Islet of Langerhans (tissue), 1 donor: Measurements from ENCODE around the gene VENTX.

Experiments used
- FAIRE-seq: peaks from one replicate; lab custom pipeline; 2011; peaks lifted over from hg19 to GRCh38; lab: Jason Lieb, UNC

VENTX gene

GRCh38 chr10:133235265-133235855, 2.3 kb upstream of the VENTX start:
- FAIRE-seq = no peak

- FAIRE-seq = no peak
Measured at GRCh38 chr10:133235932-133236331, 1.7 kb upstream of the VENTX start.

DNA sequence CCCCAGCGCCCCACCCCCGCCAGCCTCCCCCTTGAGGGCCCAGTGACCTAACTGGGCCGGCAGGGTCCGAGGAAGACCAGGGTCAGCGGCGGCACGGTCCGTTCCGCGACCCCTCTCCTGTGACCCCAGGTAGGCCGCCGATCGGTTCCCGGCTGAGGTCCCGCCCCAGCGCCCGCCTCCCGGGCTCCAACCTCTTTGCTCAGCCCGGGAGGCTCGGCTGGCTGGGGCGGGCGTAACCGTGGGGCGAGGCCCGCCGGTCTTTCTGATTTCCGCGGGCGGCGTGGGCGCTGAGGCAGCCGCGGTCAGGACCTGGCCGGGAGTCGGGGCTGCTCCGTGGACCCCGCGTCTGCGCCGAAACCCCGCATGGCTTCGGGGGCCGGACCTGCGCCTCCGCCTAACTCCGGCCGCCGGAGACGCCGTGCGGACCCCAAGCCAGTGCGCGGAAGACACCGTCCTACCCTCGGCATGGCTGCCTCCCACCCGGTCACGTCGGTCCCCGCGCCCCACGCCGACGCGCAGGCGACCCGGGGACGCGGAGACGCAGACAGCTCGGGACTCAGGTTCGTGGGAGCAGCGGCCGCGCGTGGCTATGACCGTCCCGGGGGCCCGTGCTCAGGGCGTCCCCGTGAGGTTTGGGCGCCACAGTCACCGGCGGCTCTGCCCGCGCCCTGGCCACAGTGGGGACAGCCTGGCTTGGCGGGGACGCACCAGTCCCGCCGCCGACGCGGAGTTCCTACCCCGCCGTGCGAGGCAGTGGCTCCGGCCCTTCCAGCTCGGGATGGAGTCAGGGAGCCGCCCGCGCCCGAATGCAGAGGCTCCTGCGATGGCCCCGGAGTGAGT, 1.0 kb upstream of the VENTX start:
- no peak for FAIRE-seq

GRCh38 chr10:133237241-133237587, 441 bp upstream of the VENTX start:
- no peak for FAIRE-seq

- no peak for FAIRE-seq
Measured at GRCh38 chr10:133238466-133238804, 780 bp downstream of the VENTX start.

DNA sequence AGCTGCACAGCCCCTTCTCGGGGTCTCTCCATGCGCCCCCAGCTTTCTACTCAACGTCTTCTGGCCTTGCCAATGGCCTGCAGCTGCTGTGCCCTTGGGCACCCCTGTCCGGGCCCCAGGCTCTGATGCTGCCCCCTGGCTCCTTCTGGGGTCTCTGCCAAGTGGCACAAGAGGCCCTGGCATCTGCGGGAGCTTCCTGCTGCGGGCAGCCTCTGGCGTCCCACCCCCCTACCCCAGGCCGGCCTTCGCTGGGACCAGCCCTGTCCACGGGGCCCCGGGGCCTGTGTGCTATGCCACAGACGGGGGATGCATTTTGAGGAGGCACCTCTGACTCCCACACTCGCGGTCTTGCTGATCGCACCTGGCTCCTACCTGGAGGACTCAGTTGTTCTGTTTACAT, 2.3 kb downstream of the VENTX start:
- no peak for FAIRE-seq

GRCh38 chr10:133241501-133242205, 4.0 kb downstream of the VENTX start:
- no peak for FAIRE-seq

- no peak for FAIRE-seq
Measured at GRCh38 chr10:133242611-133243356, 5.1 kb downstream of the VENTX start.

GRCh38 chr10:133243593-133243992, 5.9 kb downstream of the VENTX start:
- FAIRE-seq = no peak

DNA sequence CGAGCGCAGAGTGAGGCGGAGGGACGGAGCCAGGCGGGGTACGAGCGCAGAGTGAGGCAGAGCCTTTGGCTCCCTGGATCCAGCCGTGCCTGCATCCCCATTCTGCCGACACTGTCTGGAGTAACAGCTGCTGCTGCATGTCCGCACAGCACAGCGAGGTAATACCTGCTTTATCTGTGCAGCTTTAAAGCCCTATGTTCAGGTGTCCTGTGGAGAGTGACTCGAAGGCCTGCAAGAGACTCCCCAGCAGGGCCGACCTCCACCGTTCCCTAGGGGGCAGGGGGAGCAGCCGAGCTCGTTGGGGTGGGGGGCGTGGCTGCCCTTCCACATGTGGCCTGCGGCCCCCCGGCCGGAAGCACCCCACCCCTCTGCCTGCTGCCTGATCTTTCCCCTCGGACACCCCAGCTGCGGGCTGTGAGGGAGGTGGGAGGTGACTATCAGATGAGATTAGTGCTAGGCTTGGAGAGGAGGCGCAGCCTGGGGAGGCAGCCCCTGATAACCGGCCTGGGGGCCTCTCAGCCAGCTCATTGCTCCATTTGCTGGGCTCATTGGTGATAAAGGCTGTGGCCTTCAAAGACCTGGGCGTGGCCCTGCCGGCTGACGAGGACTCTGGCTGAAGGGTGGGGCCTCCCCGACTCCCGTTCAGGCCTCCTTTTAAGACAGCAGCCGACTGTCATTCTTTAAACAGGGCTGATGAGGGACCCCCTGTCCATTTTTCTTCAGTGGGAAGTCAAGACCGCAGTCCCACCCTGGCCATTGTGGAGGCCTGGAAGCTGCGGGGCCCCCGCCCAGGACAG, 8.0 kb downstream of the VENTX start:
- FAIRE-seq = no peak

GRCh38 chr10:133246236-133246626, 8.6 kb downstream of the VENTX start:
- no peak for FAIRE-seq

GRCh38 chr10:133247681-133248333, 10.2 kb downstream of the VENTX start:
- no peak for FAIRE-seq

DNA sequence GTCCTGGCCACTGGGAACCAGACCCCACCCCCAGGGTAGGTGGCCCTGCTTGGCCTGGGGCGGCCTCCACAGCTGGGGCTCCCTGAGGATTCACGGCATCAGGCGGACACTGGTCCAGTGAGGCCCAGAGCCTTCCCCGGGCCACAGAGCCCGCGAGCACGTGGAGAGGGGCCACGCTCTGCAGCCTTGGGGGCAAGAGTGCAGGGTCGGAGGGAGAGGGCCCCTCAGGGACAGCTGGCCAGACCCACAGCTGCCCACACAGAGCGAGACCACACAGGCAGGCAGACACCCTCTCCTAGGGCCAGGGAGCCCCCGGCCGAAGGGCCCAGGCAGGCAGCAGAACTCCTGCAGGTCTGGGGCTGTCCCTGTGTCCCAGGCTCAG, 10.7 kb downstream of the VENTX start:
- FAIRE-seq = no peak

GRCh38 chr10:133249094-133249780, 11.6 kb downstream of the VENTX start:
- FAIRE-seq = no peak

- FAIRE-seq = no peak
Measured at GRCh38 chr10:133249975-133250754, 12.5 kb downstream of the VENTX start.

GRCh38 chr10:133251388-133252222, 13.9 kb downstream of the VENTX start:
- FAIRE-seq = no peak

DNA sequence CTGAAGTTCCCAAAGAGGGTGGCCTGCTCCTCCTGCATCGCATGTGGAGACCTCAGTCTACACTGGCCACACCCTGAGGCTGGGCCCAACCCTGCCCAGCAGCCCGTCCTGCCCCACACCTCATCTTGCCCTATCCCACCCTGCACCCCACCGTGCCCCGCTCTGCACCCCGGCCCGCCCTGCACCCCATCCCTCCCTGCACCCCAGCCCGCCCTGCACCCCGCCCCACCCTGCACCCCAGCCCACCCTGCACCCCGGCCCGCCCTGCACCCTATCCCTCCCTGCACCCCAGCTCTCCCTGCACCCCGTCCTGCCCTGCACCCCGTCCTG, 14.5 kb downstream of the VENTX start:
- no peak for FAIRE-seq

DNA sequence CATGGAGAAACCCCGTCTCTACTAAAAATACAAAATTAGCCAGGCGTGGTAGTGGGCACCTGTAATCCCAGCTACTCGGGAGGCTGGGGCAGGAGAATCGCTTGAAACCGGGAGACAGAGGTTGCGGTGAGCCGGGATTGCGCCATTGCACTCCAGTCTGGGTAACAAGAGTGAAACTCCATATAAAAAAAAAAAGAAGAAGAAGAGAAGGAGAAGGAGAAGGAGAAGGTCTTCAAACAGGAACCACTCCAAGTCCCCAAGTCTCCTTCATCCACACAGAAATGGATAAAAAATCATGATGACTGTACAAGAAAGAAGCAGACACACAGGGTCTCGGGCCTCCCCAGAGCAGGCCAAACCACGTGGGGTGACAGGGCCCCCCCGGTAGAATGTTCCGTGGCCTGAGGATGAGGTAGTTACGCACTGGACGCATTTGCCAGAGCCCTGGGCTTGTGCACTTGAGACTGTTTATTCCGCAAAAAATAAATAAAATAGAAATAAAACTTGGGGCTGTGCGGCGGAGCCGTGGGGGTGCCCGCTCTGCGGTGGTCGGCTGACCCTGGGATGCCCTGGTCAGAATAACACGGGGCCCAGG, 15.8 kb downstream of the VENTX start:
- FAIRE-seq = no peak
